Kidney (tissue), 14 donors: ENCODE data around the gene MAPKBP1. TPM values are rescaled to one million over a fixed set of nuclear protein-coding genes. Genes with fewer than 3 reads are reported as not detected.

Experiments used
- DNase-seq, 5 donors: peaks; one replicate each; pipeline ENCODE4 v3.0.0-alpha.2; 2013 to 2020
- FAIRE-seq: peaks from 2 replicates; lab custom pipeline; 2012; peaks lifted over from hg19 to GRCh38; lab: Jason Lieb, UNC
- H3K27ac ChIP-seq, 2 donors: one replicate each; pipeline ENCODE4 v1.7.0; 2013; ENCODE audit warnings: low read depth in 2 of 2, low read length in 2 of 2, inconsistent platforms in 1 of 2
- H3K27me3 ChIP-seq: one replicate; pipeline ENCODE4 v1.7.1; 2013; ENCODE audit warnings: low read length, inconsistent platforms; ENCODE audit not compliant: control insufficient read depth, insufficient read depth
- H3K36me3 ChIP-seq, 3 donors: one replicate each; pipeline versions ENCODE4 v1.7.0 to v1.7.1; 2013; ENCODE audit warnings: low read length in 3 of 3, control low read depth in 1 of 3, inconsistent platforms in 1 of 3; ENCODE audit not compliant: insufficient read depth in 3 of 3, control insufficient read depth in 2 of 3
- H3K4me1 ChIP-seq, 3 donors: one replicate each; pipeline versions ENCODE4 v1.7.0 to v1.7.1; 2013; ENCODE audit warnings: low read length in 3 of 3, inconsistent platforms in 1 of 3, low read depth in 1 of 3; ENCODE audit not compliant: control insufficient read depth in 2 of 3, insufficient read depth in 2 of 3
- H3K4me3 ChIP-seq, 3 donors: one replicate each; pipeline versions ENCODE4 v1.7.0 to v1.8.1; 2013; ENCODE audit warnings: low read length in 3 of 3, control low read depth in 1 of 3, inconsistent platforms in 1 of 3
- H3K9ac ChIP-seq, 3 donors: one replicate each; pipeline versions ENCODE4 v1.7.0 to v1.7.1; 2013; ENCODE audit warnings: low read length in 3 of 3, control low read depth in 1 of 3, inconsistent platforms in 1 of 3
- H3K9me3 ChIP-seq, 3 donors: one replicate each; pipeline versions ENCODE4 v1.7.0 to v1.7.1; 2013; ENCODE audit warnings: low read length in 3 of 3, control low read depth in 1 of 3, inconsistent platforms in 1 of 3; ENCODE audit not compliant: control insufficient read depth in 2 of 3, insufficient read depth in 1 of 3
- CTCF ChIP-seq: IDR thresholded peaks from 3 replicates; pipeline ENCODE4 v1.5.1; 2012; ENCODE audit warnings: mild to moderate bottlenecking, moderate library complexity, borderline replicate concordance; ENCODE audit not compliant: insufficient read depth; ENCODE audit errors: extremely low read depth
- intact Hi-C: fragments of 100-400 bp; cut with DNase I; formaldehyde crosslinking; loops from one replicate; pipeline ENCODE4 v1.11.1; 2022
- polyA plus RNA-seq: library from polyadenylated mRNA; stranded (reverse); fragments of 350-450 nt; fragmentation: Illumina TruSeq; extraction: RNeasy Lipid Tissue Mini Kit (QIAGEN cat#74804); gene quantifications from one replicate; pipeline ENCODE4 v1.2.3, GENCODE V29; 2014; ENCODE audit warnings: low read depth, low replicate concordance; ENCODE audit not compliant: insufficient read depth
- total RNA-seq: library from RNA; stranded (reverse); fragmentation: NEBNext Ultra II Directional; extraction: Animal tissue kit (Norgen Biotek cat#: 25700); gene quantifications from one replicate; pipeline ENCODE4 v1.2.1, GENCODE V29; 2021
- donor health status: control.
- donor health status: control.
- donor health status: control.
- donor health status: control.
- donor health status: control.
- donor health status: DM: yes; HTN: yes; CAD: no.
- donor health status: Normal renal cell carcinoma (clear cell type).

Gene MAPKBP1
- total and polyA plus RNA-seq, 2 donors from 2014 or later: 3.7 to 28.6 TPM

GRCh38 chr15:41855261-41855961 lies 81.1 kb downstream of the MAPKBP1 start:
- H3K36me3 ChIP-seq: no peaks in the 10 kb centered on the region
- no peaks in the 10 kb centered on the region for H3K4me1 ChIP-seq
- TF ChIP-seq CTCF: no peak
- FAIRE-seq (no peak), DNase-seq (peak in 4 of 5 donors; percentile 78 to 86 (median 82))
- no peak overlapping the region for H3K4me3 ChIP-seq
- intact Hi-C loops: no loop called here
- no peak overlapping the region for H3K27ac ChIP-seq
- H3K27me3 ChIP-seq: no peaks in the 10 kb centered on the region
- H3K9me3 ChIP-seq: no peaks in the 10 kb centered on the region
- no peak overlapping the region for H3K9ac ChIP-seq

DNA sequence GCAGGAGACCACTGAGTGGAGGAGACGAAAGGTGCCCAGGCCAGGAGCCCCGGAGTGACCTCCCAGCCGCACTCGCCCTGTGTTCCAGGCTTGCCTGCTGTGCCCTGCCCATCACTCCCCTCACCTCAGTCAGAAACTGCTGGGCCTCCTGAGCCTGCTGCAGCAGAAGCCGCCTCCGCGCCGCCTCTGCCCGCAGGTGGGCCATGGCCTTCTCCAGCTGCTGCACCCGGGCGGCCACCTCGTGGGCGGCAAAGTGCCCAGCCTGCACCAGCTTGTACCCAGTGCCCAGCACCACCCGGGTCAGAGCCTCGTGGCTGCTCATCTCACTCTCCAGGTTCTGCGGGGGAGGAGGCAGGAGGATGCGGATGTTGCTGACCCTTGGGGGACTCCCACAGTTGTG lies 82.0 kb downstream of the MAPKBP1 start:
- no peak overlapping the region for H3K27ac ChIP-seq
- intact Hi-C loops: no loop called here
- no peaks in the 10 kb centered on the region for H3K27me3 ChIP-seq
- no peaks in the 10 kb centered on the region for H3K9me3 ChIP-seq
- no peak for DNase-seq
- TF ChIP-seq CTCF: no peak
- no peaks in the 10 kb centered on the region for H3K4me1 ChIP-seq
- no peak overlapping the region for H3K9ac ChIP-seq
- no peak overlapping the region for H3K4me3 ChIP-seq
- no peaks in the 10 kb centered on the region for H3K36me3 ChIP-seq
- no peak for FAIRE-seq

GRCh38 chr15:41856716-41857115 lies 82.4 kb downstream of the MAPKBP1 start:
- TF ChIP-seq CTCF: no peak
- intact Hi-C loops: no loop called here
- FAIRE-seq (no peak), DNase-seq (no peak)
- Histone ChIP-seq H3K27me3 (no peaks in the 10 kb centered on the region), H3K9ac (no peak overlapping the region), H3K27ac (no peak overlapping the region), H3K4me1 (no peaks in the 10 kb centered on the region), H3K36me3 (no peaks in the 10 kb centered on the region), H3K9me3 (no peaks in the 10 kb centered on the region), H3K4me3 (no peak overlapping the region)
